ENCODE measurements around the gene FBRSL1.
"Not testable (repeated sequence)": the region's sequence is repeated elsewhere in the genome, so short reads cannot be mapped to it uniquely, and the experiment has no call there.

FBRSL1 gene

GRCh38 chr12:132471858-132472255 lies 18.1 kb upstream of the FBRSL1 start:
- DNase-seq, result no peak

- no peak for DNase-seq
These were observed 17.6 kb upstream of the FBRSL1 start for GRCh38 chr12:132472386-132472785.

- DNase-seq, result peak; percentile 36
These were observed 15.7 kb upstream of the FBRSL1 start for GRCh38 chr12:132474237-132474741.

- not testable (repeated sequence) for DNase-seq
These were observed 15.1 kb upstream of the FBRSL1 start for GRCh38 chr12:132474799-132475303.

- DNase-seq, result peak; percentile 35
These were observed 14.5 kb upstream of the FBRSL1 start for GRCh38 chr12:132475304-132476037.

- no peak for DNase-seq
These were observed 13.9 kb upstream of the FBRSL1 start for GRCh38 chr12:132476038-132476414.

GRCh38 chr12:132476421-132476820 lies 13.5 kb upstream of the FBRSL1 start:
- no peak for DNase-seq

- DNase-seq, result no peak
These were observed 12.8 kb upstream of the FBRSL1 start for GRCh38 chr12:132477017-132477702.

- DNase-seq, result no peak
These were observed 12.1 kb upstream of the FBRSL1 start for GRCh38 chr12:132477703-132478432.

- no peak for DNase-seq
These were observed 11.5 kb upstream of the FBRSL1 start for GRCh38 chr12:132478433-132478803.

- DNase-seq, result no peak
These were observed 11.1 kb upstream of the FBRSL1 start for GRCh38 chr12:132478845-132479244.

GRCh38 chr12:132479291-132479690 lies 10.7 kb upstream of the FBRSL1 start:
- DNase-seq, result no peak

- DNase-seq, result no peak
These were observed 9.9 kb upstream of the FBRSL1 start for GRCh38 chr12:132479938-132480622.

- no peak for DNase-seq
These were observed 9.3 kb upstream of the FBRSL1 start for GRCh38 chr12:132480623-132481132.

- DNase-seq, result no peak
These were observed 8.6 kb upstream of the FBRSL1 start for GRCh38 chr12:132481345-132481744.

- no peak for DNase-seq
These were observed 7.9 kb upstream of the FBRSL1 start for GRCh38 chr12:132481771-132482745.

GRCh38 chr12:132482771-132483170 lies 7.2 kb upstream of the FBRSL1 start:
- no peak for DNase-seq

GRCh38 chr12:132483208-132483607 lies 6.7 kb upstream of the FBRSL1 start:
- no peak for DNase-seq

- DNase-seq, result no peak
These were observed 6.3 kb upstream of the FBRSL1 start for GRCh38 chr12:132483612-132484011.

GRCh38 chr12:132484183-132484890 lies 5.6 kb upstream of the FBRSL1 start:
- DNase-seq, result no peak

All from activated naive CD4-positive, alpha-beta T cell treated with Interleukin-2 at 50 U/mL for 16 hours (primary cell).